HepG2 (cell line): ENCODE data around the gene ABCA13. TPM values are rescaled to one million over a fixed set of nuclear protein-coding genes. Genes with fewer than 3 reads are reported as not detected.

Source experiments
- E2F5 ChIP-seq: sonication (generic); formaldehyde crosslinking; conservative IDR thresholded peaks from 2 replicates; pipeline ENCODE4 v1.4.0; 2020; ENCODE audit warnings: missing genetic modification reagents
- GPN1 ChIP-seq: sonication (generic); formaldehyde crosslinking; IDR thresholded peaks from 2 replicates; pipeline ENCODE4 v1.5.1; 2020; ENCODE audit warnings: missing genetic modification reagents, borderline replicate concordance
- HHEX ChIP-seq: IDR thresholded peaks from 2 replicates; pipeline ENCODE4 v1.6.1; 2016; ENCODE audit warnings: control low read depth
- HNF1B ChIP-seq: sonication (generic); formaldehyde crosslinking; IDR thresholded peaks from 2 replicates; pipeline ENCODE4 v1.5.1; 2020; ENCODE audit warnings: mild to moderate bottlenecking, moderate library complexity, missing genetic modification reagents
- IRF1 ChIP-seq: sonication (generic); formaldehyde crosslinking; IDR thresholded peaks from 2 replicates; pipeline ENCODE4 v1.4.0; 2020; ENCODE audit warnings: low read depth, mild to moderate bottlenecking, missing genetic modification reagents
- LRRFIP1 ChIP-seq: sonication (generic); formaldehyde crosslinking; conservative IDR thresholded peaks from 2 replicates; pipeline ENCODE4 v1.4.0; 2020; ENCODE audit warnings: missing genetic modification reagents
- MTERF4 ChIP-seq: sonication (generic); formaldehyde crosslinking; IDR thresholded peaks from 2 replicates; pipeline ENCODE4 v1.8.0; 2023; ENCODE audit warnings: mild to moderate bottlenecking, missing genetic modification reagents
- NONO ChIP-seq, 2 experiments: fragments of 450-650 bp in 1 of 2; sonication (generic) in 1 of 2; formaldehyde crosslinking in 1 of 2; IDR thresholded peaks in 1 of 2; conservative IDR thresholded peaks in 1 of 2; 2 replicates each; pipeline versions ENCODE4 v1.6.1 to v1.8.0; 2017 to 2022; ENCODE audit warnings: mild to moderate bottlenecking in 1 of 2, missing genetic modification reagents in 1 of 2, moderate library complexity in 1 of 2
- NR2F6 ChIP-seq, 2 experiments: IDR thresholded peaks; 2 replicates each; pipeline ENCODE4 v1.6.1; 2016; ENCODE audit warnings: antibody characterized with exemption in 1 of 2, mild to moderate bottlenecking in 1 of 2
- PAF1 ChIP-seq: IDR thresholded peaks from 2 replicates; pipeline ENCODE4 v1.6.1; 2016; ENCODE audit warnings: missing genetic modification reagents, missing compliant biosample characterization
- REPIN1 ChIP-seq: sonication (generic); formaldehyde crosslinking; IDR thresholded peaks from 2 replicates; pipeline ENCODE4 v1.8.0; 2022; ENCODE audit warnings: missing genetic modification reagents, low read depth, mild to moderate bottlenecking, borderline replicate concordance
- SALL1 ChIP-seq: sonication (generic); formaldehyde crosslinking; IDR thresholded peaks from 2 replicates; pipeline ENCODE4 v1.8.0; 2022; ENCODE audit warnings: mild to moderate bottlenecking, missing genetic modification reagents
- TGIF2 ChIP-seq: IDR thresholded peaks from 2 replicates; pipeline ENCODE4 v1.6.1; 2016; ENCODE audit warnings: control low read depth, missing compliant biosample characterization
- YEATS2 ChIP-seq: sonication (generic); formaldehyde crosslinking; IDR thresholded peaks from 2 replicates; pipeline ENCODE4 v1.4.0; 2020; ENCODE audit warnings: missing genetic modification reagents, borderline replicate concordance
- ZBTB38 ChIP-seq: sonication (generic); formaldehyde crosslinking; IDR thresholded peaks from 2 replicates; pipeline ENCODE4 v1.5.1; 2020; ENCODE audit warnings: mild to moderate bottlenecking, missing genetic modification reagents
- ZMYM2 ChIP-seq: sonication (generic); formaldehyde crosslinking; IDR thresholded peaks from 2 replicates; pipeline ENCODE4 v1.8.0; 2022; ENCODE audit warnings: mild to moderate bottlenecking, missing genetic modification reagents
- ZNF264 ChIP-seq: sonication (generic); formaldehyde crosslinking; IDR thresholded peaks from 2 replicates; pipeline ENCODE4 v1.4.0; 2020; ENCODE audit warnings: missing genetic modification reagents
- ZNF513 ChIP-seq: sonication (generic); formaldehyde crosslinking; conservative IDR thresholded peaks from 2 replicates; pipeline ENCODE4 v1.5.0; 2020; ENCODE audit warnings: missing genetic modification reagents
- ZNF780A ChIP-seq: sonication (generic); formaldehyde crosslinking; IDR thresholded peaks from 2 replicates; pipeline ENCODE4 v1.8.0; 2022; ENCODE audit warnings: mild to moderate bottlenecking, missing genetic modification reagents, moderate library complexity
- ZNF879 ChIP-seq: sonication (generic); formaldehyde crosslinking; IDR thresholded peaks from 2 replicates; pipeline ENCODE4 v1.8.1; 2023; ENCODE audit warnings: missing genetic modification reagents
- ZSCAN20 ChIP-seq: sonication (generic); formaldehyde crosslinking; IDR thresholded peaks from 2 replicates; pipeline ENCODE4 v1.4.0; 2020; ENCODE audit warnings: missing genetic modification reagents, mild to moderate bottlenecking, borderline replicate concordance
- polyA plus RNA-seq, 8 experiments: library from polyadenylated mRNA; depleted of rRNA in 3 of 8; stranded (reverse) in 7 of 8; unstranded in 1 of 8; fragments of >200 nt; fragmentation: Illumina TruSeq in 4 of 8; extraction: Trizol in 4 of 8; gene quantifications; 2 replicates each; pipeline versions ENCODE4 v1.2.1 to v1.2.3, GENCODE V29; 2011 to 2016; ENCODE audit warnings: low read depth in 4 of 8, missing spikeins in 1 of 8, mixed read lengths in 1 of 8; ENCODE audit not compliant: insufficient read depth in 1 of 8
- total RNA-seq, 5 experiments: library from RNA; depleted of rRNA; stranded (reverse); fragments of >200 nt; fragmentation: Illumina TruSeq; extraction: Trizol; gene quantifications; 2 replicates each; pipeline ENCODE4 v1.2.3, GENCODE V29; 2016; ENCODE audit warnings: low read depth in 1 of 5

Gene ABCA13
- total and polyA plus RNA-seq, 2 of the 13 experiments (the other 11 are each of a cell fraction or from before 2014, with no cell fraction given), result 0.03 TPM; not detected in 1

- TF ChIP-seq IRF1 (CRISPR knock-in tag) (no peak), NR2F6 (IDR thresholded peaks at IDR 0.05) (peak; percentile 92), NR2F6 (CRISPR knock-in tag; IDR thresholded peaks at IDR 0.05) (peak; percentile 95), REPIN1 (CRISPR knock-in tag) (peak; percentile 35; the same call in 1 of the 2 replicates), ZNF879 (CRISPR knock-in tag) (no peak), MTERF4 (no peak), ZNF513 (CRISPR knock-in tag) (no peak), ZMYM2 (0 out of 2 replicates have a peak, but pooled peaks have one; percentile 32), ZSCAN20 (CRISPR knock-in tag) (no peak), ZBTB38 (CRISPR knock-in tag) (no peak), NONO (IDR thresholded peaks at IDR 0.05) (no peak), NONO (CRISPR knock-in tag; conservative IDR thresholded peaks at IDR 0.05) (peak; percentile 75; the same call in 1 of the 2 replicates), PAF1 (CRISPR knock-in tag) (no peak), HHEX (CRISPR knock-in tag) (0 out of 2 replicates have a peak, but pooled peaks have one; percentile 41), ZNF780A (CRISPR knock-in tag) (peak; percentile 54; the same call in 1 of the 2 replicates), YEATS2 (CRISPR knock-in tag) (no peak), LRRFIP1 (CRISPR knock-in tag) (no peak), E2F5 (CRISPR knock-in tag) (no peak), ZNF264 (CRISPR knock-in tag) (peak; percentile 76; the same call in 1 of the 2 replicates), HNF1B (CRISPR knock-in tag) (peak; percentile 42; the same call in 1 of the 2 replicates), SALL1 (CRISPR knock-in tag) (peak; percentile 99), GPN1 (no peak), TGIF2 (CRISPR knock-in tag) (peak; percentile 53)
Measured at GRCh38 chr7:48140001-48140681, 31.1 kb upstream of the ABCA13 start (continued).
